Esophagus squamous epithelium (tissue), 4 donors: ENCODE data around the gene EIF1AD.

Experiments used
- CTCF ChIP-seq, 6 experiments: fragments of 450-650 bp in 4 of 6; fragments of 200-600 bp in 2 of 6; sonication (generic) in 2 of 6; IDR thresholded peaks; one replicate each; pipeline ENCODE4 v1.5.1; 2016 to 2019; ENCODE audit warnings: antibody characterized with exemption in 6 of 6, mild to moderate bottlenecking in 4 of 6, moderate library complexity in 4 of 6
- POLR2A ChIP-seq, 4 donors: fragments of 450-650 bp; IDR thresholded peaks; one replicate each; pipeline ENCODE4 v1.6.1; 2017; ENCODE audit warnings: antibody characterized with exemption in 4 of 4, mild to moderate bottlenecking in 4 of 4, moderate library complexity in 3 of 4

- TF ChIP-seq CTCF (IDR thresholded peaks at IDR 0.05) (no peak), POLR2A (IDR thresholded peaks at IDR 0.05) (no peak)
Observed at GRCh38 chr11:66003291-66003690, 1.3 kb upstream of the EIF1AD start.
